Measurements from ENCODE around the gene LILRA2.
"Not testable (repeated sequence)": the region's sequence is repeated elsewhere in the genome, so short reads cannot be mapped to it uniquely, and the experiment has no call there.

The LILRA2 gene

GRCh38 chr19:54571715-54572615, 1.6 kb upstream of the LILRA2 start:
- DNase-seq = not testable (repeated sequence)

GRCh38 chr19:54572696-54573311, 786 bp upstream of the LILRA2 start:
- DNase-seq = no peak

- DNase-seq = no peak
Measured at GRCh38 chr19:54574051-54574450, 461 bp downstream of the LILRA2 start.

- DNase-seq = no peak
Measured at GRCh38 chr19:54574527-54575056, 1.0 kb downstream of the LILRA2 start.

GRCh38 chr19:54575205-54575604, 1.6 kb downstream of the LILRA2 start:
- DNase-seq = not testable (repeated sequence)

- no peak for DNase-seq
Measured at GRCh38 chr19:54576411-54576976, 2.9 kb downstream of the LILRA2 start.

- no peak for DNase-seq
Measured at GRCh38 chr19:54577334-54577733, 3.7 kb downstream of the LILRA2 start.

- DNase-seq = not testable (repeated sequence)
Measured at GRCh38 chr19:54578268-54578667, 4.7 kb downstream of the LILRA2 start.

GRCh38 chr19:54586397-54586796, 12.8 kb downstream of the LILRA2 start:
- no peak for DNase-seq

GRCh38 chr19:54587026-54587425, 13.4 kb downstream of the LILRA2 start:
- no peak for DNase-seq

- not testable (repeated sequence) for DNase-seq
Measured at GRCh38 chr19:54593445-54593844, 19.9 kb downstream of the LILRA2 start, which contains the start of gene LILRA1. LILRA1 (plus strand) TSS chr19:54593632; CDS start chr19:54594245, 613 bp downstream.

- DNase-seq = not testable (repeated sequence)
Measured at GRCh38 chr19:54593931-54594626, 20.5 kb downstream of the LILRA2 start.

- DNase-seq = no peak
Measured at GRCh38 chr19:54594737-54595136, 21.1 kb downstream of the LILRA2 start.

GRCh38 chr19:54595680-54596436, 22.3 kb downstream of the LILRA2 start:
- DNase-seq = not testable (repeated sequence)

- no peak for DNase-seq
Measured at GRCh38 chr19:54600212-54600611, 26.6 kb downstream of the LILRA2 start.

GRCh38 chr19:54606230-54606629, 32.6 kb downstream of the LILRA2 start:
- DNase-seq = no peak

GRCh38 chr19:54606891-54607784, 33.5 kb downstream of the LILRA2 start:
- no peak for DNase-seq

GRCh38 chr19:54607785-54608150, 34.2 kb downstream of the LILRA2 start:
- no peak for DNase-seq

- no peak for DNase-seq
Measured at GRCh38 chr19:54608205-54608604, 34.6 kb downstream of the LILRA2 start.

GRCh38 chr19:54608792-54609191, 35.2 kb downstream of the LILRA2 start:
- no peak for DNase-seq

GRCh38 chr19:54609356-54609791, 35.8 kb downstream of the LILRA2 start:
- DNase-seq = no peak
